Neural progenitor cell (in vitro differentiated cells): Measurements from ENCODE around the gene GJC2.
"Not testable (repeated sequence)": the region's sequence is repeated elsewhere in the genome, so short reads cannot be mapped to it uniquely, and the experiment has no call there.

Experiments used
- CTCF ChIP-seq: fragments of 200-600 bp; sonication (generic); IDR thresholded peaks from 2 replicates; pipeline ENCODE4 v1.5.1; 2017; ENCODE audit warnings: antibody characterized with exemption, mild to moderate bottlenecking
- EZH2 ChIP-seq: fragments of 200-600 bp; sonication (generic); IDR thresholded peaks from 2 replicates; pipeline ENCODE4 v1.6.1; 2017; ENCODE audit warnings: antibody characterized with exemption, mild to moderate bottlenecking, moderate library complexity

GRCh38 chr1:228188249-228188648 lies 38.5 kb downstream of the GJC2 start:
- not testable (repeated sequence) for TF ChIP-seq EZH2, CTCF
